ENCODE measurements around the gene KRTAP4-16.
"Not testable (repeated sequence)": the region's sequence is repeated elsewhere in the genome, so short reads cannot be mapped to it uniquely, and the experiment has no call there.

Gene KRTAP4-16

DNA sequence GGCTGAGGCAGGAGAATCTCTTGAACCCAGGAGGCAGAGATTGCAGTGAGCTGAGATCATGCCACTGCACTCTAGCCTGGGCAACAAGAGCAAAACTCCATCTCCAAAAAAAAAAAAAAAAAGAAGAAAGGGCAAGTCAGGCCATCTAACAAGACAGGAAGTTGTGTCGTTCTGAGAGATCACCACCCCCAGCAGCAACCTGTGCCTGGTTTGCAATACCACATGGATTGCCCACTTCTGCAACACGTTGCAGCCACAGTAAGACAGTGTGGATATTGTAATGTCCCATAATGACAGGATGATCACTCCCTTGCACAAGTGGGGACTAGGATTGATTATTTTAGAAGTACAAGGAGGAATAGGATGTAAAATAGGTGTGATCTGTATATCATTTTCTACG is 33.0 kb downstream of the KRTAP4-16 start:
- DNase-seq: no peak

DNA sequence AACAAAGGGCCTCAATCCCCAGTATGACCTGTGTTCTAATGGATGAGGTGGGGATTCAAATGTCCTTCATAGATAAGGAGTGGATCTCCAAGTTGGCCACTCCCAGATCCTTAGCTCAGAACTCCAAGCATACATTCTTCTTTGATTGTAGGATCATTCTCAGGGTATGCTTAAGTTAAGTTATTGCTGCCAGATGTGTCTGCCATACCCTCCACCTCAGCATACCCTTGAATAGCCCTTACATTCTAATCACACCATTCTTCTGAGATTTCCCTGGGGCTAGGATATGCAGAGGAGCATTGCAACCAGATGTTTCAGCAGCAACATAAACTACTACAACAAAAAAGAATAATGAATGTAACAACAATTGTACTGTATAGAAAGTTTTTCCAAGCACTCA is 34.7 kb downstream of the KRTAP4-16 start:
- DNase-seq: no peak

DNA sequence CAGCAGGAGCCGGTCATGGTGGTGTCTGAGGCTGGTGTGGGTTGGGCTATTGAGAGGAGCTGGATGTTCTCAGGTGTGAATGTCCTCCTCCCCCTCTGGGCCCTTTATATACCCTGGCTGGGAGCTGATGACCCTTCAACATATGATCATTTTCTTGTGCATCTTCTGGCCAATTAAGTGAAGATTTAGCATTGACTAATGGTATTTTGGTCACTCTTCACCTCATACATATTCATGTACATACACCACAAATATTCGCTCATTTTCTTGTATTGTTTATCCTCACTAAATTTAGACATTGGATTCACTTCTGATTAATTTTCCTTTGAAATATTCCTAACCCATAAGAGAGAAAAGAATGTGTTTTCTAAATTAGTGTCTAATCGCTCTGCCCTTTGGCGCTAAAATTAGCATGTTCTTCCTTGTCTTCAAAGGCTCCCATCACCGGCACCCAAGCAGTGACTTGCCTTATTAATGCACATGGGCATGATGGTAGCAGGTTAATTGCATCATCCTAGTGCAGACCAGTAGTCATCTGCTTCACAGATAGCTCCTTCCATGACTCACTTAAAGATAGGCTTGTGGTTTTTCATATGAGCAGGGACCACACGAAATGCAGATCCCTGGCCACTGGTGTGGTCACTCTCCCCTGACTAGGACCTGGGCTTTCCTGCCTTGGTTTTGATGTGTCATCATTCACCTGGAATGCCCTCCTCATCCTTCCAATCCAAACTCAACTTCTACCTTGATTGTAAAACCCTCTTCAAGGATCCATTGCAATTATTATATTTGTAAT is 36.0 kb downstream of the KRTAP4-16 start, which contains the start of gene KRTAP2-4:
KRTAP2-4 (minus strand) TSS at position 51 of the 796 bp plus-strand sequence; CDS start at position 17, 34 bp downstream.
- no peak for DNase-seq

DNA sequence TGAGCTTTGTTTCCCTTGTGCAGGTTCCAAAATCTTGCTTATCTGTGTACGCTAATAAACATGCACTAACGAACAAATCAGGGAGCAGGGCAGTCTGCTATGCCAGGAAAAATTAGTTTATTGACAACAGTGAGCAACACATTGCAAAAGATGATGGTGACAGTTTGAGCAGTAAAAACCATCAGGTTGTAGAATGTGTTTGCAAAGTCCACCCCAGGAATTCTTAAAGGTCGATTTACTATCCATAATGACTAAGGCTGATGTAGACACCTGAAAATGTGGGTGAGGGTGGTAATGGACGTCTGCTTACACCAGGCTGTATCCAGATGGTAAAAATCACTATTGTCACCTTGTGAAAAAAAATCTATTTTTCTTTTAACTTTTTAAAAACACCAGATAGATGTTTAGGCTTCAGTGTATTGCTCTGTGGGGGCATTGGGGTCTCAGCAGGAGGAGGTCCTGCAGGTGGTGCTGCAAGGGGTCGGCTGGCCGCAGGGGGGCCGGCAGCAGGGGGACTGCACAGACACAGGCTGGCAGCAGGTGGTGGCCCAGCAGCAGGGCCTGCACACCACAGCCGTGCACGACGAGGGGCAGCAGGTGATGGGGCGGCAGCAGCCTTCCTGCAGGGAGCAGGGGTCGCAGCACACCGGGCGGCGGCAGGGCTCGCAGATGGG is 36.9 kb downstream of the KRTAP4-16 start:
- DNase-seq: not testable (repeated sequence)

DNA sequence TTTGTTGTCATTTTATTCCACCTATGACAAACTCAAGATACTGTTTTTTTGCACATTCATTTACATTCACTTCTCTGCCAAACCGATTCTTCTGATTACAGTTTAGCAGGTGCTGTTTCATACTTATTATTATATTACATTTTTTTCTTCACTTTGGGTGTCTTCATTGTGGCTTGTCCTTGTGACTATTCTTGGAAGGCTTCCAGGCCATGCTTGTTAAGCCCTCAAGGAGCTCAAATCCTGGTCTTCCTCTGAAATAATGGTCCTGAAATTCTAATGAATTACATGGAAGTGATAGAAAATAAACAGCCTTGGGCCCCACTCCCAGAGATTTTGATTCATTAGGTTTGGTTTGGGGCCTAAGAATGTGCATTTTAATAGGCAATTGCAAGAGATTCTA is 37.7 kb downstream of the KRTAP4-16 start:
- DNase-seq: no peak

DNA sequence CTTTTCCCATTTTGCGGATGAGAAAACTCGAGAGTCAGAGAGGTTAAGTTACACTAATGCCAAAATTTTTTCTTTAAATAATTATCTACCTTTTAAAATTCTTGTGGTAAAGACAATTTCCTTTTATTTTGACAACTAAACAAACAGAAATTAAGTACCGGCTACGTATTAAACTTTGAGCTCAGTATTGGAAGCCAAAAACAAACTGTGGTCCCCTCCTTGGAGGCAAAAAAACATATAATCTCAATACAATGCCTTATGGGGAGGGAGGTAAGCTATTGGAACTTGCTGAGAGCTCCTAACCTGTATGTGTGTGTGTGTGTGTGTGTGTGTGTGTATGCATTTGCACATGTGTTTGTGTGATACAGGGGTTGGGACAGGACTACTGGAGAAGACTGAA is 38.6 kb downstream of the KRTAP4-16 start:
- DNase-seq: no peak

DNA sequence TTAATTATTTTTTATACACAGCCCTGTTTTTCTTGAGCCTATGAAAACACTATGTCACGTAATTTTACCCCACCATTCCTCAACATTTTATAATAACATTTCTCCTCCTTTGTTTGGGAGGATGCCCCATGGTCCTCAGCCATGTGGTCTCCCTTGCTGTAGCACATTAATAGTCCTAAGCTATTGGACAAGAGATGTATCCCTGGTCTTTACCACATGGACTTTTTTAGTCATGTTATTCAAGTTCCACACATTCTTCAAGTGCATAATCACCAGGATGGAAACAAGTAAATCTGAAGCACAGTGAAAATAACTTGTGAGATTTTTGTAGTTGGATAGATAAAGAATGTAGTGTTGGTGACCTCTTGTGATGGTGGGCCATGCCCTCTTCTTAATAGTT is 40.0 kb downstream of the KRTAP4-16 start:
- DNase-seq: peak; percentile 28

DNA sequence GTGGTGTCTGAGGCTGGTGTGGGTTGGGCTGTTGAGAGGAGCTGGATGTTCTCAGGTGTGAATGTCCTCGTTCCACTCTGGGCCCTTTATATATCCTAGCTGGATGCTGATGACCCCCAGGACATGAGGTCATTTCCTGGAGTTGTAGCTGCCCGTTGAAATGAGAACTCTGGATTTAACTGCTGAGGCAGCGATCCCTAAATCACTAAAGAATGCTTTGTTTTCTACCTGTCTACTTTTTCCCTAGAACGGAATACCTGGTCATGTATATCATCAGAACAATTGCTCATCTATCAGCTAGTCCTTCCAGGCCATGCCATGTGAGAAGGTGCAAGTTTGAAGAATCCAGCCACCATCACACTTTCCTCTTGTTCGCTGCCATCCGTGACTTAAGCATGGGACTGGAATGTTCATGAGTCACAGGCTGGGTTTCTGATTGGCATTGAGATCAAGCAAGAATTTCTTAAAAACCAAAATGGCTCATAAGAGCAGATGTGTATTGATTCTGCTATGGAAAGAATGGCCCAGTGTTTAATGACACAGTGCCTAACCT is 41.9 kb downstream of the KRTAP4-16 start, which contains the start of gene KRTAP2-3:
KRTAP2-3 (minus strand) TSS at position 63 of the 553 bp plus-strand sequence. CDS start 64 bp downstream, outside the sequence.
- peak; percentile 37 for DNase-seq

DNA sequence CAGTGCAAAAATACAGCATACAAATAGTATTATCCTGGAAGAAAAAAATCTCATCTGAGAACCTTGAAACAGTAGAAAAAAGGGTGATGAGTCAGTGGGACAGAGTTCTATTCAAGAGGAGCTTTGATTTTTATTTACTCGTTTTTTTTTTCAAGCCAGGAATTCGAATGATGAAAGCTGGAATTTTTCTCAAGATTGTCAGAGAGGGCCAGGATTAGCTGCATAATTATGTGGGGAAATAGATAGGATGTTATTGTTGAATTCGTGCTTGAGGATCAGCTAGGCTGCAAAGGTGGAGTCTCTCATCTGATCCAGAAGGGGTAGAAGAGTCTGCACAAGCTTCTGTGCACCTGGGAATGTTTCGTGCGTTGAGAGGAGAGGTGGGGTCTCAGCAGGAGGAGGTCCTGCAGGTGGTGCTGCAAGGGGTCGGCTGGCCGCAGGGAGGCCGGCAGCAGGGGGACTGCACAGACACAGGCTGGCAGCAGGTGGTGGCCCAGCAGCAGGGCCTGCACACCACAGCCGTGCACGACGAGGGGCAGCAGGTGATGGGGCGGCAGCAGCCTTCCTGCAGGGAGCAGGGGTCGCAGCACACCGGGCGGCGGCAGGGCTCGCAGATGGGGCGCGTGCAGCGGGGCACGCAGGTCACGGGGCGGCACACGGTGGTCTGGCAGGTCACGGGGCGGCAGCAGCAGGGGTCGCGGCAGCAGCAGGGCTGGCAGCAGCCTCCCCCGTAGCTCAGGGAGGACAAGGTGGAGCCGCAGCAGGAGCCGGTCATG is 42.5 kb downstream of the KRTAP4-16 start:
- DNase-seq: not testable (repeated sequence)

DNA sequence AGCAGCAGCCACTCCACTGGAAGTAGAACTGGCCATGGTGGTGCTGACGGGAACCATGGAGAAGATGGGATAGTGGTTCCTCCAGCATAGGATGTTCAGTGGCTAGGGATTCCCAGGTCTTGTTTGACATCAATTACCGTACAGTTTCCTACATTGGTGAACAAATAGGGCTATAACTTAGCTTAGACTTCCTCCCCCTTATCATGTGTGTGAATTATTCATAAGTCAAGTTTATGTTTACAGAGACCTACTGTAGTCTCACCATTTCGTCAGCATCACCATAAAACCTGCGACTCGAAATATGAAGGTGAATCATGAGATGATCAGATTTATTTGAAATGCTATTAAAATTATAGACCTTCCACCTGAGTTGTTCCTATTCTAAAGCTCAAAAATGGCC is 43.3 kb downstream of the KRTAP4-16 start:
- DNase-seq: no peak

DNA sequence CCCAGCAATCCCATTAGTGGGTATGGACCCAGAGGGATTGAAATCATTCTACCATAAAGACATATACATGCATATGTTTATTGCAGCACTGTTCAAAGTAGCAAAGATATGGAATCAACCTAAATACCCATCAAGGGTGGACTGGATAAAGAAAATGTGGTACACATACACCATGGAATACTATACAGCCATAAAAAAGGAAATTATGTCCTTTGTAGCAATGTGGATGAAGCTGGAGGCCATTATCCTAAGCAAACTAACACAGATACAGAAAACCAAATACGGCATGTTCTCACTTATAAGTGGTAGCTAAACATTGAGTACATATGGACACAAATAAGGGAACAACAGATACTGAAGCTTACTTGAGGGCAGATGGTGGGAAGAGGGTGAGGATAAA is 44.5 kb downstream of the KRTAP4-16 start:
- no peak for DNase-seq

DNA sequence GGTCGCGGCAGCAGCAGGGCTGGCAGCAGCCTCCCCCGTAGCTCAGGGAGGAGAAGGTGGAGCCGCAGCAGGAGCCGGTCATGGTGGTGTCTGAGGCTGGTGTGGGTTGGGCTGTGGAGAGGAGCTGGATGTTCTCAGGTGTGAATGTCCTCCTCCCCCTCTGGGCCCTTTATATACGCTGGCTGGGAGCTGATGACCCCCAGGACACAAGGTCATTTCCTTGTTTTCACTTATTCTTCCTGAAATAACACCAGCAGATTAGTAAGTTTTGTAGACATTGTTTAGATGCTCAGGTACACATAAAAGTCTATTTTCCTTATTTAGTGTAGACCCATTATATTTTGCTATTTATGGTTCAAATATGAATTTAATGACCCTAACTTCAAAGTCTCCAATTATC is 46.9 kb downstream of the KRTAP4-16 start, which contains the start of gene KRTAP2-2:
KRTAP2-2 (minus strand) TSS at position 101 of the 400 bp plus-strand sequence; CDS start at position 82, 19 bp downstream.
- not testable (repeated sequence) for DNase-seq

DNA sequence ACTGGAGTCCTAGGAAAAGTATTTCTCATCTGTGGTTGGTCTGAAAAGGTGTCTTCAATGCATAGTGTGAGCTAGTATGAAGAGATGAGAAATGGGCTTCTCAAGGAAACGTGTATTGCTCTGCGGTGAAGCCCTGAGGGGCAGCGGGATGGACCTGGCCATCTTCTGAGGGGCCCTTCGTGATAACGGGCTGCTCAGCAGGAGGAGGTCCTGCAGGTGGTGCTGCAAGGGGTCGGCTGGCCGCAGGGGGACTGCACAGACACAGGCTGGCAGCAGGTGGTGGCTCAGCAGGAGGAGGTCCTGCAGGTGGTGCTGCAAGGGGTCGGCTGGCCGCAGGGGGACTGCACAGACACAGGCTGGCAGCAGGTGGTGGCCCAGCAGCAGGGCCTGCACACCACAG is 47.5 kb downstream of the KRTAP4-16 start:
- DNase-seq: not testable (repeated sequence)

DNA sequence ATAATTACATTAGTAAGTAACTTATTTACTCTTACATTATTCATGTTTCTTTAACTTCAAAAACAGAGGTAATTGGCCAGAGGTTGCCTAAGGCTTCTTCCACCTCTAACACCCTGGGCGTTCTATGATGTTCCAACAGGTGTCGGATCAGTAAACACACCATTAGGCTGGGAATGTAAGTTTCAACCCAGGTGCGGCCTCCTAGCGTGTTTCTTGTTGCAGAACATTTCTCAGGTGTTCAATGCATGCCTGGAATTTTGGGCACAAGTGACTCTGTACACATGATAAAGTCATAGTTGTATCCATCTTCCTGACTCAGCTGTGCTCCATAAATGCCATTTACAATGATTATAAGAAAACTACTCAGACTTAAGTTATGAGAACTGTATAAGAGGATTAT is 48.0 kb downstream of the KRTAP4-16 start:
- no peak for DNase-seq

DNA sequence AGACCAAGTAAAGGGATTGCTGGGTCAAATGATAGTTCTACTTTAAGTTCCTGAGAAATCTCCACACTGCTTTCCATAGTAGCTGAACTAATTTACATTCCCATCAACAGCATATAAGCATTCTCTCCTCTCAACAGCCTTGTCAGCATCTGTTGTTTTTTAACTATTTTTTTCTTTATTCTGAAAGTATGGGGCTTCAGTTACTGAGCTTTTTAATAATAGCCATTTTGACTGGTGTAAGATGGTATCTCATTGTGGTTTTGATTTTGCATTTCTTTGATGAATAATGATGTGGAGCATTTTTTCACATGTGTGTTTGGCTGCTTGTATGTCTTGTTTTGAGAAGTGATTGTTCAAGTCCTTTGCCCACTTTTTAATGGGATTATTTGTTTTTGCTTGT is 49.4 kb downstream of the KRTAP4-16 start:
- DNase-seq: no peak
